ENCODE results near the gene KRT15.

- TF ChIP-seq RXRA (IDR thresholded peaks at IDR 0.05; ENCODE audit: borderline replicate concordance, low read depth) (no peak), CTCF (IDR thresholded peaks at IDR 0.05) (no peak)
These were observed 40.9 kb upstream of the KRT15 start for GRCh38 chr17:41559548-41559947.

Measured in SK-N-SH (cell line).